ENCODE results near the gene WAPL. TPM values are rescaled to one million over a fixed set of nuclear protein-coding genes. Genes with fewer than 3 reads are reported as not detected.

Gene WAPL, protein sequence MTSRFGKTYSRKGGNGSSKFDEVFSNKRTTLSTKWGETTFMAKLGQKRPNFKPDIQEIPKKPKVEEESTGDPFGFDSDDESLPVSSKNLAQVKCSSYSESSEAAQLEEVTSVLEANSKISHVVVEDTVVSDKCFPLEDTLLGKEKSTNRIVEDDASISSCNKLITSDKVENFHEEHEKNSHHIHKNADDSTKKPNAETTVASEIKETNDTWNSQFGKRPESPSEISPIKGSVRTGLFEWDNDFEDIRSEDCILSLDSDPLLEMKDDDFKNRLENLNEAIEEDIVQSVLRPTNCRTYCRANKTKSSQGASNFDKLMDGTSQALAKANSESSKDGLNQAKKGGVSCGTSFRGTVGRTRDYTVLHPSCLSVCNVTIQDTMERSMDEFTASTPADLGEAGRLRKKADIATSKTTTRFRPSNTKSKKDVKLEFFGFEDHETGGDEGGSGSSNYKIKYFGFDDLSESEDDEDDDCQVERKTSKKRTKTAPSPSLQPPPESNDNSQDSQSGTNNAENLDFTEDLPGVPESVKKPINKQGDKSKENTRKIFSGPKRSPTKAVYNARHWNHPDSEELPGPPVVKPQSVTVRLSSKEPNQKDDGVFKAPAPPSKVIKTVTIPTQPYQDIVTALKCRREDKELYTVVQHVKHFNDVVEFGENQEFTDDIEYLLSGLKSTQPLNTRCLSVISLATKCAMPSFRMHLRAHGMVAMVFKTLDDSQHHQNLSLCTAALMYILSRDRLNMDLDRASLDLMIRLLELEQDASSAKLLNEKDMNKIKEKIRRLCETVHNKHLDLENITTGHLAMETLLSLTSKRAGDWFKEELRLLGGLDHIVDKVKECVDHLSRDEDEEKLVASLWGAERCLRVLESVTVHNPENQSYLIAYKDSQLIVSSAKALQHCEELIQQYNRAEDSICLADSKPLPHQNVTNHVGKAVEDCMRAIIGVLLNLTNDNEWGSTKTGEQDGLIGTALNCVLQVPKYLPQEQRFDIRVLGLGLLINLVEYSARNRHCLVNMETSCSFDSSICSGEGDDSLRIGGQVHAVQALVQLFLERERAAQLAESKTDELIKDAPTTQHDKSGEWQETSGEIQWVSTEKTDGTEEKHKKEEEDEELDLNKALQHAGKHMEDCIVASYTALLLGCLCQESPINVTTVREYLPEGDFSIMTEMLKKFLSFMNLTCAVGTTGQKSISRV (N-terminal part only)
- 51.1 and 56.6 TPM in 2 replicates for total RNA-seq (2014; rRNA removed; shearing (Covaris generic))
- total RNA-seq (2022), result 68.7 and 75.7 TPM in 2 replicates
- Bru-seq, nascent RNA, result percentile 95 among the genes with signal in this experiment
- percentile 92 among the genes with signal in this experiment for BruChase-seq, experiment 1, labeled RNA remaining after a 6-hour chase
- percentile 95 among the genes with signal in this experiment for BruChase-seq, experiment 2, labeled RNA remaining after a 2-hour chase
- long read RNA-seq, full-length matches to known transcripts, result 96 of 154 reads
- long read RNA-seq, partial matches to known transcripts, result 19 of 154 reads
- long read RNA-seq, other reads (novel, unspliced or antisense), result 39 of 154 reads

DNA sequence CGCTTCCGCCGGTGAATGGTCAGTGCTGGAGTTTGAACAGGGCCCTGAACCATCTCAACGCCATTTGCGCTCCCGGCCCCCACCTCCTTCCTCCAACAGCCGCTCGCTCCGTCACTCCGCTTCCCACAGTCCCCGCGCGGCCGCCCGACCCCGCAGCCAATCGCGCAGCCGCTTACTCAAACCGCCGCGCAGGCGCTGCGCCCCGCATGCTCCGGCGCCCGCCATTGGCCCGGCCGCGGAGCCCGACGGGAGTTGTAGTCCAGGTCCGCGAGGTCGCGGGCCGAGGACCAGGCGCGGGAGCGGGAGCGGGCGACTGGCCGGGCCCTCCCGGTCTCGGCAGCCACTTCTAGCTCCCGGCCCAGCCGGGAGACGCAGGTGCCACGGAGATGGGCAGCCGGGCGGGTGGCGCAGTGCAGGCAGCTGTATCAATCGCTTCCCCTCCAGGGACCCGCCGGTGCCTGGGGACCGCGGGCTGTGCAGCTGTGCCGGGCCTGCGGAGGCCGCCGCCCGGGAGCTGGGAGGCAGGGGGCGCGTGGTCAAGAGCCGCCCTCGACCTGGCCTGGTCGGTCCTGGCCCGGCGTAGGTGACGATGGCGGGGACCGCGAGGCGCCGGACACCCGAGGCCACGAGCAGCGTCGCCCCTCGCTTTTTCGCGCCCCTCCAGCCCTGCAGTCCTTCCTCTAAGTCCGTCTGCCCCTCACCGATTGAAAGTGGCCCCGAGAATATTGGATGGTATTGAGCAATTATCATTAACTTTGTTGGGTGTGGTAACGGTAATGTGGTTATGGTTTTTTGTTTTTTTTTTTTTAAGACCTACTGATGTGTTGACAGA, at the start of gene WAPL:
WAPL (minus strand) TSS at position 115 of the 832 bp plus-strand sequence. CDS start 3,723 bp downstream, outside the sequence.
- peak within 1 kb of the TSS; percentile 93 for H3K4me3 ChIP-seq (ENCODE audit: low read depth, low read length, poor library complexity, severe bottlenecking)
- TF ChIP-seq, protein P1, sequence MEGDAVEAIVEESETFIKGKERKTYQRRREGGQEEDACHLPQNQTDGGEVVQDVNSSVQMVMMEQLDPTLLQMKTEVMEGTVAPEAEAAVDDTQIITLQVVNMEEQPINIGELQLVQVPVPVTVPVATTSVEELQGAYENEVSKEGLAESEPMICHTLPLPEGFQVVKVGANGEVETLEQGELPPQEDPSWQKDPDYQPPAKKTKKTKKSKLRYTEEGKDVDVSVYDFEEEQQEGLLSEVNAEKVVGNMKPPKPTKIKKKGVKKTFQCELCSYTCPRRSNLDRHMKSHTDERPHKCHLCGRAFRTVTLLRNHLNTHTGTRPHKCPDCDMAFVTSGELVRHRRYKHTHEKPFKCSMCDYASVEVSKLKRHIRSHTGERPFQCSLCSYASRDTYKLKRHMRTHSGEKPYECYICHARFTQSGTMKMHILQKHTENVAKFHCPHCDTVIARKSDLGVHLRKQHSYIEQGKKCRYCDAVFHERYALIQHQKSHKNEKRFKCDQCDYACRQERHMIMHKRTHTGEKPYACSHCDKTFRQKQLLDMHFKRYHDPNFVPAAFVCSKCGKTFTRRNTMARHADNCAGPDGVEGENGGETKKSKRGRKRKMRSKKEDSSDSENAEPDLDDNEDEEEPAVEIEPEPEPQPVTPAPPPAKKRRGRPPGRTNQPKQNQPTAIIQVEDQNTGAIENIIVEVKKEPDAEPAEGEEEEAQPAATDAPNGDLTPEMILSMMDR (conservative IDR thresholded peaks at IDR 0.05; ENCODE audit: low read length), result no peak
- ChIA-PET CTCF (ENCODE audit: unreplicated experiment) (no interaction called here), POLR2A (interaction anchor here (0.7 to 2.5 kb wide), 12 partner anchors 9 to 150 kb away, joined by 3 to 15 read pairs (median 5); no protein-coding TSS in a partner anchor)
- peak within 1 kb of the TSS; percentile 81 for H3K4me2 ChIP-seq (ENCODE audit: low read length)
- intact Hi-C loops (cut with micrococcal nuclease; ENCODE audit: unreplicated experiment), result loop anchor here (1.0 to 5.0 kb wide), 4 partner anchors 16 to 150 kb away; no protein-coding TSS in a partner anchor
- H3K9me3 ChIP-seq (ENCODE audit: low read length), result no peaks in the 10 kb centered on the region
- peak within 1 kb of the TSS; percentile 55; the same call in 1 of the 2 replicates for H2AFZ ChIP-seq (ENCODE audit: low read length)
- peaks cover 56% of the 10 kb centered on the region for H3K4me1 ChIP-seq (ENCODE audit: insufficient read depth, low read length, poor library complexity, severe bottlenecking)
- peaks cover 33% of the 10 kb centered on the region for H3K36me3 ChIP-seq (ENCODE audit: insufficient read depth, low read length)
- peak; percentile 95 for DNase-seq (ENCODE audit: low spot score)
- H3K9me2 ChIP-seq (ENCODE audit: insufficient read depth, low read length), result no peaks in the 10 kb centered on the region
- H3K27ac ChIP-seq (ENCODE audit: low read depth, low read length, poor library complexity, severe bottlenecking), result peak within 1 kb of the TSS; percentile 70
- H3K79me2 ChIP-seq (ENCODE audit: insufficient read depth, low read depth, low read length), result peaks cover 63% of the 10 kb centered on the region
- no TSS peak for BruUV-seq (replicated peaks)
- H4K20me1 ChIP-seq (ENCODE audit: insufficient read depth, low read length), result peaks cover 20% of the 10 kb centered on the region

DNA sequence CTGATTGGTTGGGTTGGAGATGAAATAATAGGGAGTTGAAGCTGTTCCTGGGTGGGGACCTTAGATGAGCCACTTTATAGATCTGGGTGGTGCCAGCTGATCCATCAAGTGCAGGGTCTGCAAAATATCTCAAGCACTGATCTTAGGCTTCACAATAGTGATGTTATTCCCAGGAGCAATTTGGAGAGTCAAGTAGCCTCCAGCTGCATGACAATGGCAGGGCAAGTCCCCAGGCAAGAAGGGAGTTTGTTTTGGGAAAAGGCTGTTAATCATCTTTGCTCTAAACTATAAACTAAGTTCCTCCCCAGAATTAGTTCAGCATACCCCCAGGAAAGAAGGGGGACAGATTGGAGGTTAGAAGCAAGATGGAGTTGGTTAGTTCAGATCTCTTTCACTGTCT, 47.7 kb upstream of the WAPL start:
- H2AFZ ChIP-seq (ENCODE audit: low read length), result no peak overlapping the region
- H3K9me2 ChIP-seq (ENCODE audit: insufficient read depth, low read length), result no peaks in the 10 kb centered on the region
- no peaks in the 10 kb centered on the region for H3K79me2 ChIP-seq (ENCODE audit: insufficient read depth, low read depth, low read length)
- no peak for DNase-seq (ENCODE audit: low spot score)
- H3K4me2 ChIP-seq (ENCODE audit: low read length), result no peak overlapping the region
- ChIA-PET POLR2A (interaction anchor here (0.6 kb wide), 1 partner anchor 480 kb away, joined by 3 read pairs; no protein-coding TSS in a partner anchor), CTCF (ENCODE audit: unreplicated experiment) (no interaction called here)
- H3K36me3 ChIP-seq (ENCODE audit: insufficient read depth, low read length), result no peaks in the 10 kb centered on the region
- no TSS peak for BruUV-seq (replicated peaks)
- H3K4me3 ChIP-seq (ENCODE audit: low read depth, low read length, poor library complexity, severe bottlenecking), result no peak overlapping the region
- no peaks in the 10 kb centered on the region for H4K20me1 ChIP-seq (ENCODE audit: insufficient read depth, low read length)
- H3K27ac ChIP-seq (ENCODE audit: low read depth, low read length, poor library complexity, severe bottlenecking), result no peak overlapping the region
- H3K4me1 ChIP-seq (ENCODE audit: insufficient read depth, low read length, poor library complexity, severe bottlenecking), result no peaks in the 10 kb centered on the region
- intact Hi-C loops (cut with micrococcal nuclease; ENCODE audit: unreplicated experiment), result no loop called here
- no peak for TF ChIP-seq EZH2phosphoT487 (IDR thresholded peaks at IDR 0.05; ENCODE audit: borderline replicate concordance, low read depth, low read length)
- TF ChIP-seq, protein P1 (conservative IDR thresholded peaks at IDR 0.05; ENCODE audit: low read length), result no peak
- H3K9me3 ChIP-seq (ENCODE audit: low read length), result 0 out of 2 replicates have a peak, but pooled peaks cover 9% of the 10 kb centered on the region
